A673 (cell line): ENCODE data around the gene KCNK5. TPM values are rescaled to one million over a fixed set of nuclear protein-coding genes. Genes with fewer than 3 reads are reported as not detected.

Source experiments
- BruUV-seq: library from RNA; stranded (reverse); fragments of 400-500 nt; replicated peaks from 2 replicates; lab custom pipeline; 2021; lab: Mats Ljungman, UMichigan
- CTCF ChIA-PET: fragments of 300-600 bp; sonication (Branson Sonifier 250); formaldehyde crosslinking; loops from one replicate; lab custom pipeline; 2022; ENCODE audit warnings: antibody characterized with exemption; lab: Charles Lee
- POLR2A ChIA-PET: fragments of 300-600 bp; sonication (Branson Sonifier 250); formaldehyde crosslinking; loops from one replicate; lab custom pipeline; 2022; ENCODE audit warnings: antibody characterized with exemption; ENCODE audit not compliant: low non-redundant PET; lab: Charles Lee
- DNase-seq: peaks from one replicate; pipeline ENCODE4 v3.0.0-alpha.2; 2015; ENCODE audit warnings: low spot score
- H3K27ac ChIP-seq: fragments of 200-600 bp; sonication (generic); 2 replicates; pipeline ENCODE4 v1.5.1; 2016; ENCODE audit warnings: mixed run types, low read depth, mild to moderate bottlenecking, mixed read lengths, antibody characterized with exemption, low read length; ENCODE audit not compliant: poor library complexity, severe bottlenecking
- H3K27me3 ChIP-seq: fragments of 200-600 bp; sonication (generic); replicated peaks from 2 replicates; pipeline ENCODE4 v1.6.1; 2017; ENCODE audit warnings: mixed run types, low read depth, mild to moderate bottlenecking, mixed read lengths, antibody characterized with exemption, low read length; ENCODE audit not compliant: insufficient read depth, poor library complexity
- H3K36me3 ChIP-seq: fragments of 200-600 bp; sonication (generic); 2 replicates; pipeline ENCODE4 v1.6.1; 2016; ENCODE audit warnings: mixed run types, mild to moderate bottlenecking, mixed read lengths, antibody characterized with exemption, low read length; ENCODE audit not compliant: insufficient read depth, poor library complexity, severe bottlenecking
- H3K4me1 ChIP-seq: fragments of 200-600 bp; sonication (generic); 2 replicates; pipeline ENCODE4 v1.6.1; 2017; ENCODE audit warnings: mixed run types, mild to moderate bottlenecking, mixed read lengths, antibody characterized with exemption, low read length; ENCODE audit not compliant: insufficient read depth, poor library complexity, severe bottlenecking
- H3K4me3 ChIP-seq: fragments of 200-600 bp; sonication (generic); 2 replicates; pipeline ENCODE4 v1.5.1; 2016; ENCODE audit warnings: low read depth, mixed run types, mild to moderate bottlenecking, mixed read lengths, low read length; ENCODE audit not compliant: poor library complexity, severe bottlenecking
- H3K9me3 ChIP-seq: fragments of 200-600 bp; sonication (generic); 2 replicates; pipeline ENCODE4 v1.6.1; 2016; ENCODE audit warnings: mixed run types, low read depth, mild to moderate bottlenecking, mixed read lengths, antibody characterized with exemption, low read length; ENCODE audit not compliant: poor library complexity, severe bottlenecking
- CTCF ChIP-seq: fragments of 300-800, 200-600 bp; sonication (generic); conservative IDR thresholded peaks from 2 replicates; pipeline ENCODE4 v1.5.1; 2017; ENCODE audit warnings: low read depth, mild to moderate bottlenecking, antibody characterized with exemption, low read length, moderate library complexity, mixed read lengths
- EZH2 ChIP-seq: fragments of 200-600 bp; sonication (generic); IDR thresholded peaks from 2 replicates; pipeline ENCODE4 v1.6.1; 2017; ENCODE audit warnings: borderline replicate concordance, low read depth, mild to moderate bottlenecking, mixed read lengths, antibody characterized with exemption, low read length; ENCODE audit not compliant: poor library complexity, severe bottlenecking
- intact Hi-C: fragments of 100-400 bp; cut with micrococcal nuclease; formaldehyde crosslinking; loops from one replicate; pipeline ENCODE4 v1.10.0; 2022; ENCODE audit not compliant: unreplicated experiment
- total RNA-seq: library from RNA; stranded (reverse); gene quantifications from 2 replicates; pipeline ENCODE4 v1.2.3, GENCODE V29; 2021

Gene KCNK5
- total RNA-seq, 1 experiment from 2014 or later = not detected

- ChIA-PET POLR2A (no interaction called here), CTCF (no interaction called here)
- no peak for DNase-seq
- intact Hi-C loops = no loop called here
- H3K36me3 ChIP-seq = no peaks in the 10 kb centered on the region
- no peak overlapping the region for H3K27ac ChIP-seq
- no peaks in the 10 kb centered on the region for H3K9me3 ChIP-seq
- peaks cover 24% of the 10 kb centered on the region for H3K27me3 ChIP-seq
- TF ChIP-seq CTCF (no peak), EZH2 (no peak)
- H3K4me1 ChIP-seq = no peaks in the 10 kb centered on the region
- no TSS peak for BruUV-seq
- H3K4me3 ChIP-seq = no peak overlapping the region
Observed at GRCh38 chr6:39140556-39141167, 88.6 kb downstream of the KCNK5 start.

Other genes starting within 250 kb of the KCNK5 start
- gene GLP1R, start 180.7 kb downstream of the KCNK5 start, total RNA-seq = not detected in 2 replicates
- 15.8 and 16.2 TPM in 2 replicates for gene SAYSD1, start 114.3 kb downstream of the KCNK5 start, total RNA-seq
- gene KCNK17, start 84.9 kb upstream of the KCNK5 start, total RNA-seq = not detected in 2 replicates
- not detected in 2 replicates for gene KCNK16, start 93.2 kb upstream of the KCNK5 start, total RNA-seq